Calu3 (cell line): ENCODE results near the gene TAPBPL. TPM values are rescaled to one million over a fixed set of nuclear protein-coding genes. Genes with fewer than 3 reads are reported as not detected.

Source experiments
- Bru-seq: library from RNA; stranded (reverse); fragments of 400-500 nt; gene quantifications from one replicate; lab custom pipeline; 2021; lab: Mats Ljungman, UMichigan
- BruChase-seq, 2 experiments: library from RNA; stranded (reverse); fragments of 400-500 nt; gene quantifications; one replicate each; lab custom pipeline; 2021; lab: Mats Ljungman, UMichigan
- BruUV-seq: library from RNA; stranded (reverse); fragments of 400-500 nt; replicated peaks from 2 replicates; lab custom pipeline; 2021; lab: Mats Ljungman, UMichigan
- CTCF ChIA-PET: fragments of 300-600 bp; sonication (Branson Sonifier 250); formaldehyde crosslinking; loops from one replicate; lab custom pipeline; 2022; ENCODE audit warnings: antibody characterized with exemption; lab: Charles Lee
- DNase-seq: peaks from one replicate; pipeline ENCODE4 v3.0.0; 2022
- H3K27ac Mint-ChIP-seq: one replicate; pipeline ENCODE4 v1.8.0; 2022; ENCODE audit warnings: mixed read lengths; ENCODE audit not compliant: unreplicated experiment
- H3K27me3 Mint-ChIP-seq: one replicate; pipeline ENCODE4 v1.8.0; 2022; ENCODE audit warnings: mixed read lengths; ENCODE audit not compliant: unreplicated experiment
- H3K36me3 Mint-ChIP-seq: one replicate; pipeline ENCODE4 v1.8.0; 2022; ENCODE audit warnings: mild to moderate bottlenecking, moderate library complexity, mixed read lengths; ENCODE audit not compliant: insufficient read depth, unreplicated experiment
- H3K4me1 Mint-ChIP-seq: one replicate; pipeline ENCODE4 v1.8.0; 2022; ENCODE audit warnings: mild to moderate bottlenecking, low read depth, mixed read lengths; ENCODE audit not compliant: unreplicated experiment
- H3K4me3 Mint-ChIP-seq: one replicate; pipeline ENCODE4 v1.8.0; 2022; ENCODE audit warnings: mild to moderate bottlenecking, low read depth, moderate library complexity, mixed read lengths; ENCODE audit not compliant: unreplicated experiment
- H3K9me3 Mint-ChIP-seq: one replicate; pipeline ENCODE4 v1.8.0; 2022; ENCODE audit warnings: low read depth, mixed read lengths; ENCODE audit not compliant: unreplicated experiment
- intact Hi-C: fragments of 100-400 bp; cut with micrococcal nuclease; formaldehyde crosslinking; loops from one replicate; pipeline ENCODE4 v1.10.0; 2022; ENCODE audit not compliant: unreplicated experiment
- long read RNA-seq: library from polyadenylated mRNA; stranded (forward); transcript quantifications from one replicate; pipeline ENCODE4 v2.0.0, GENCODE V29; 2022
- total RNA-seq: library from RNA; stranded (reverse); gene quantifications from 2 replicates; pipeline ENCODE4 v1.2.3, GENCODE V29; 2022
- TF ChIP-seq, protein P1 (sequence below): fragments of 200-600 bp; IDR thresholded peaks from one replicate; pipeline ENCODE4 v1.8.0; 2022; ENCODE audit warnings: antibody characterized with exemption; ENCODE audit not compliant: unreplicated experiment

Gene TAPBPL, protein sequence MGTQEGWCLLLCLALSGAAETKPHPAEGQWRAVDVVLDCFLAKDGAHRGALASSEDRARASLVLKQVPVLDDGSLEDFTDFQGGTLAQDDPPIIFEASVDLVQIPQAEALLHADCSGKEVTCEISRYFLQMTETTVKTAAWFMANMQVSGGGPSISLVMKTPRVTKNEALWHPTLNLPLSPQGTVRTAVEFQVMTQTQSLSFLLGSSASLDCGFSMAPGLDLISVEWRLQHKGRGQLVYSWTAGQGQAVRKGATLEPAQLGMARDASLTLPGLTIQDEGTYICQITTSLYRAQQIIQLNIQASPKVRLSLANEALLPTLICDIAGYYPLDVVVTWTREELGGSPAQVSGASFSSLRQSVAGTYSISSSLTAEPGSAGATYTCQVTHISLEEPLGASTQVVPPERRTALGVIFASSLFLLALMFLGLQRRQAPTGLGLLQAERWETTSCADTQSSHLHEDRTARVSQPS
- 28.0 and 32.7 TPM in 2 replicates for total RNA-seq
- Bru-seq, nascent RNA, result percentile 66 among the genes with signal in this experiment
- BruChase-seq, experiment 1, labeled RNA remaining after a 6-hour chase, result percentile 61 among the genes with signal in this experiment
- BruChase-seq, experiment 2, labeled RNA remaining after a 2-hour chase, result percentile 61 among the genes with signal in this experiment
- long read RNA-seq, transcript TAPBPL-201 (7 exons, 1,741 nt), result major isoform, 80 of 95 reads
- long read RNA-seq, partial matches to known transcripts, result 6 of 95 reads
- long read RNA-seq, other reads (novel, unspliced or antisense), result 9 of 95 reads

DNA sequence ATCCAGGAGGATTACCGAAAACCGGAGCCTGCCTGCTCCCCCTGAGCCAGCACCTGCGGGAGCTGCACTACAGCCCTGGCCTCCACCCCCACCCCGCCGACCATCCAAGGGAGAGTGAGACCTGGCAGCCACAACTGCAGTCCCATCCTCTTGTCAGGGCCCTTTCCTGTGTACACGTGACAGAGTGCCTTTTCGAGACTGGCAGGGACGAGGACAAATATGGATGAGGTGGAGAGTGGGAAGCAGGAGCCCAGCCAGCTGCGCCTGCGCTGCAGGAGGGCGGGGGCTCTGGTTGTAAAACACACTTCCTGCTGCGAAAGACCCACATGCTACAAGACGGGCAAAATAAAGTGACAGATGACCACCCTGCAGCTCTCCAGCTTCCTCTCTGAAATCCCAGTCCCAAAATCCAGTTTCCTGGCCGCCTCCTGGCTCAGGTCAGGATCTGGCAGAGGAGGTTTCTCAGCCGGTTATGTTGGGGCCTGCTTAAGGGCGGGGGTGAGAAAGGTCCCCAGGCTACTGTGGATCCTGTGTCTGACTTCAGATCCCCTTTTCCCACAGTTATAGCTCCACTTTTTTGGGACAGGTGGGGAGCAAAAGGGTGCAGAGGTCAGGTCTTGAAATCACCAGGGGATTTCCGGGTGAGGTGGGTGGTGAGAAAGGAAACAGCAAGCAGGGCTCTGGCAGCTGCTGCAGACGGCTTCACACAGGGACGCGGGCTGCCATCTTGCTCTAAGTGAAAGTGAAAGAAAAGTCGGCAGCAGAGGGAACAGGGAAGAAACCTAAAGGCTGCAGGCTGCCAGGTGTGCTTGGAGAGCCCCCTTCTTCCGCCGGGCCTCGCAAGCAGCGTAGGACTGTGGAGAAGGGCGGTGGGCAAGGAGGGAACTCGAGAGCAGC is at the start of gene TAPBPL:
Gene TAPBPL, plus strand, starts transcription at position 695 of the 897 bp plus-strand sequence. CDS start 207 bp downstream, outside the sequence.
- peaks cover 39% of the 10 kb centered on the region for H3K36me3 Mint-ChIP-seq
- TF ChIP-seq, protein P1, sequence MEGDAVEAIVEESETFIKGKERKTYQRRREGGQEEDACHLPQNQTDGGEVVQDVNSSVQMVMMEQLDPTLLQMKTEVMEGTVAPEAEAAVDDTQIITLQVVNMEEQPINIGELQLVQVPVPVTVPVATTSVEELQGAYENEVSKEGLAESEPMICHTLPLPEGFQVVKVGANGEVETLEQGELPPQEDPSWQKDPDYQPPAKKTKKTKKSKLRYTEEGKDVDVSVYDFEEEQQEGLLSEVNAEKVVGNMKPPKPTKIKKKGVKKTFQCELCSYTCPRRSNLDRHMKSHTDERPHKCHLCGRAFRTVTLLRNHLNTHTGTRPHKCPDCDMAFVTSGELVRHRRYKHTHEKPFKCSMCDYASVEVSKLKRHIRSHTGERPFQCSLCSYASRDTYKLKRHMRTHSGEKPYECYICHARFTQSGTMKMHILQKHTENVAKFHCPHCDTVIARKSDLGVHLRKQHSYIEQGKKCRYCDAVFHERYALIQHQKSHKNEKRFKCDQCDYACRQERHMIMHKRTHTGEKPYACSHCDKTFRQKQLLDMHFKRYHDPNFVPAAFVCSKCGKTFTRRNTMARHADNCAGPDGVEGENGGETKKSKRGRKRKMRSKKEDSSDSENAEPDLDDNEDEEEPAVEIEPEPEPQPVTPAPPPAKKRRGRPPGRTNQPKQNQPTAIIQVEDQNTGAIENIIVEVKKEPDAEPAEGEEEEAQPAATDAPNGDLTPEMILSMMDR, result no peak
- peaks cover 25% of the 10 kb centered on the region for H3K4me1 Mint-ChIP-seq
- intact Hi-C loops, result no loop called here
- H3K27me3 Mint-ChIP-seq, result no peaks in the 10 kb centered on the region
- peak within 1 kb of the TSS; percentile 86 for H3K27ac Mint-ChIP-seq
- no peaks in the 10 kb centered on the region for H3K9me3 Mint-ChIP-seq
- BruUV-seq, result no TSS peak
- peak; percentile 73 for DNase-seq
- CTCF ChIA-PET, result interaction anchor here (1.1 kb wide), 1 partner anchor 115 kb away, joined by 4 read pairs; no protein-coding TSS in a partner anchor
- H3K4me3 Mint-ChIP-seq, result peak within 1 kb of the TSS; percentile 94

DNA sequence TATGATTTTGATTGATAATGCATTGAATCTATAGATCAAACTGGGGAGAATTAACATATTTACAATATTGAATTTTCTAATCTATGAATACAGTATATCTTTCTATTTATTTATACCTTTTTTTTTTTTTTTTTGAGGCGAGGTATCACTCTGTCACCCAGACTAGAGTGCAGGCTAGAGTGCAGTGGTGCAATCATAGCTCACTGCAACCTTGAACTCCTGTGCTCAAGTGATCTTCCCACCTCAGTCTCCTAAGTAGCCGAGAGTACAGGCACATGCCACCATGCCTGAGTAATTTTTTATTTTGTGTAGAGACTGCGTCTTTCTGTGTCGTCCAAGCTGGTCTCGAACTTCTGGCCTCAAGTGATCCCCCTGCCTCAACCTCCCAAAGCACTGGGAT is 47.5 kb upstream of the TAPBPL start:
- BruUV-seq, result no TSS peak
- no peak overlapping the region for H3K27ac Mint-ChIP-seq
- intact Hi-C loops, result no loop called here
- TF ChIP-seq, protein P1, result no peak
- no peaks in the 10 kb centered on the region for H3K27me3 Mint-ChIP-seq
- peaks cover 11% of the 10 kb centered on the region for H3K36me3 Mint-ChIP-seq
- no peak for DNase-seq
- CTCF ChIA-PET, result interaction anchor here (0.6 to 0.8 kb wide), 3 partner anchors 16 to 81 kb away, joined by 3 to 5 read pairs (median 3); no protein-coding TSS in a partner anchor
- peaks cover 3% of the 10 kb centered on the region for H3K9me3 Mint-ChIP-seq
- no peak overlapping the region for H3K4me3 Mint-ChIP-seq
- no peaks in the 10 kb centered on the region for H3K4me1 Mint-ChIP-seq

DNA sequence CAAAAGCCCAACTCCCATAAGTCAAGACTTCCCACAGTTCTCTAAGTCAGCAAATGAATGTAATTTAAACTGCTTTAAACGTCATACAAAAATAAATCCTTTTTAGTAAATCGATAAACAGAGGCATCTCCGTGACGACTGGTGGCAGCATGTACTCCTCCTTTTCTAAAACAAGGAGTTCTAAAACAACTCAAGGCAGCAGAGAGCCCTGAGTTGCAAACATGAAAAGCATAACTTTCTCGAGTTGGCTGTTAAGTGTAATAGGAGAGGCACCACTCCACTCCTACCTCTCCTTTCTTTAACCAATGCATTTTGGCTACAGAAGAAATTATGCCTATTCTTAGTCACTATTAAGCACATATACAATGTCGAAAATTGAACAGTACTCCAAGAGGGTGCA is 45.9 kb upstream of the TAPBPL start:
- CTCF ChIA-PET, result no interaction called here
- no peaks in the 10 kb centered on the region for H3K27me3 Mint-ChIP-seq

More for the DNA sequence above, 45.9 kb upstream of the TAPBPL start:
- H3K4me3 Mint-ChIP-seq, result no peak overlapping the region
- BruUV-seq, result no TSS peak
- DNase-seq, result no peak
- TF ChIP-seq, protein P1, result no peak
- no peaks in the 10 kb centered on the region for H3K4me1 Mint-ChIP-seq
- peaks cover 4% of the 10 kb centered on the region for H3K9me3 Mint-ChIP-seq
- no peak overlapping the region for H3K27ac Mint-ChIP-seq
- intact Hi-C loops, result no loop called here
- peaks cover 11% of the 10 kb centered on the region for H3K36me3 Mint-ChIP-seq
